C1 segment of cervical spinal cord (tissue), 14 donors: ENCODE data around the gene EPHB4.

Experiments
- DNase-seq, 14 donors: peaks; one replicate each; lab custom pipeline; 2025; lab: John Stamatoyannopoulos, UW

The EPHB4 gene

DNA sequence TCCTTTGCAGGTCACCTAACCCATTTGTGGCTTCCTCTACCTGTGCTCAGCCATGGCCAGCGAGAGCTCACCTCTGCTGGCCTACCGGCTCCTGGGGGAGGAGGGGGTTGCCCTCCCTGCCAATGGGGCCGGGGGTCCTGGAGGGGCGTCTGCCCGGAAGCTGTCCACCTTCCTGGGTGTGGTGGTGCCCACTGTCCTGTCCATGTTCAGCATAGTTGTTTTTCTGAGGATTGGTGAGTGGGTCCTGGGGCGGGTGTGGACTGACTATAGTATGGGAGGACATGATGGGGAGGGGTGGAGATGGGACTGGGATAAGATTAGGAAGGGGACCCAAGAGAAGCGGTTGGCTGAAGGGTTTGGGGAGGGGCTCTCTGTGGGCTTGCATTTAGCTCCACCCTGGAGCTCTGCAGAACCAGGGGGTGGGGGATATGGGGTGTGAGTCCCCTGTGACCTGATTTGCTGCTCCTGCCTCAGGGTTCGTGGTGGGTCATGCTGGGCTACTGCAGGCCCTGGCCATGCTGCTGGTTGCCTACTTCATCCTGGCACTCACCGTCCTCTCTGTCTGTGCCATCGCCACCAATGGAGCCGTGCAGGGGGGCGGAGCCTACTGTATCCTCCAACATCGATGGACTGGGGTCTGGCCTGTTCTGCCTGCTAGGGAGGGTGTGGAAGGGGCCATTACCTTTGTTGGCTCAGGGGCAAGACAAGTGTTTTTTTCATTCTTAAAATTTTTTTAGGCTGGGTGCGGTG lies 27.0 kb upstream of the EPHB4 start:
- no peak for DNase-seq

DNA sequence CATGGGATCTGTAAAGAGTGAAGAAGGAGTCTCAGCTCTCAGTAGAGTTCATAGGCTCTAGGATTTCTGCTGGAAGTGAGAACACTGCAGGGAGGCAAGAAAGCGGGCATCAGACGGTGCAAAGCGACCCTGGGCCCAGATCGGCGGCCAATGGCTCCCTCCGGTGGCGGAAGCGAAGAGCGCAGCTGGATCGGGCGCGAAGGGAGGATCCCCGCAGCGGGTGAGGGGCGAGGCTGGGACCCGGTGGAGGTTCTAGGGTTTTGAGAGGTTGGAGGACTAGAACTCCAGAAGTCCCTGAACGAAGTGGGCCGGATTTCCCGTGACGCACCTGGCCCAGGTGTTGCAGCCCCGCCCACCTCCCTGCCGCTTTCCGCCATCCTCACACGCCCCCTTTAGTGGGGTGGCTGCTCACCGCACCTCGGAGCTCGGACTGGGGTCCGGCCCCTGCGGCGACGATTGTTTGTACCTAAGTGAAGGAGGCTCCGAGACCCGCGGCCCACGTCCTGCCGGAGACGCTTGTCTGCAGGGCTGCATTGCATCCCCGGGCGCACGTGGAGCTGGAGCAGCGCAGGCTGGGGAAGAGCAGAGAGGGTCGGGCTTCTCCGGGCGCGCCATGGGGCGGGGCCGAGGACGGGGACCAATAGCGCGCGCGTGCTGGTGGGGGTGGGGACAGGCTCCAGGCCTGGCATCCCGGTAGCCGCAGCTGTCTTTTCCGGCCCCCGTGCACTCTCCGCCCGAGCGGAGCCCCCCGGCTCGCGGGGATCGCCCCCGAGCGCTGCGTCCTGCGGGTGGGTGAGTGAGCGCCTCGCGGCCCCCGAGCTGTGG lies 24.9 kb upstream of the EPHB4 start, which contains the start of gene SLC12A9:
SLC12A9 (plus strand) TSS at position 666 of the 825 bp plus-strand sequence. CDS start 1,485 bp downstream, outside the sequence.
- peak in 13 of 14 donors; percentile 38 to 87 (median 80) for DNase-seq

- DNase-seq = no peak
Observed at GRCh38 chr7:100847360-100847759, 20.0 kb upstream of the EPHB4 start.

DNA sequence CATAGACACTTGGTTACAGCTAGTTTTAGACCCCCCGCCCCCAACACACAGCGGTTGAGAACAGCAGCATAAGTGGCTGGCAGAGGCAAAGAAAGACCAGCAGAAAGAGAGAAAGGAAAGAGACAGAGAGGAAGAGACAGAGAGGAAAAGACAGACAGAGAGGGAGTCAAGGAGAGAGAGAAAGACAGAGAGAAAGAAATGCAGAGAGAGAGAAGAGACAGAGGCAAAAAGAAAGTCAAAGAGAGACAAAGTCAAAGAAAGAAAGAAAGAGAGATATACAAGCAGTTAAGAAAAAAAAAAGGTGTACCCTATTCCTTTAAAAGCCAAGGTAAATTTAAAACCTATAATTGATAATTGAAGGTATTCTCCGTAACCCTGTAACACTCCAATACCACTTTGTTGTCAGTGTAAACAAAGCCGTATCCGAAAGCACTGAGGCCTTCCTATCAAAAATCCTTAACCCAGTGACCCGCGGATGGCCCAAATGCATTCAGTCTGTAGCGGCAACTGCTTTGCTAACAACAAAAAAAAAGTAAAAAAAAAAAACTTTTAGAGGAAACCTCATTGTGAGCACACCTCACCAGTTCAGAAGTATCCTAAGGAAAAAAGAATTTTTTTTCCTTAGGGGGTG lies 13.3 kb upstream of the EPHB4 start:
- no peak for DNase-seq

DNA sequence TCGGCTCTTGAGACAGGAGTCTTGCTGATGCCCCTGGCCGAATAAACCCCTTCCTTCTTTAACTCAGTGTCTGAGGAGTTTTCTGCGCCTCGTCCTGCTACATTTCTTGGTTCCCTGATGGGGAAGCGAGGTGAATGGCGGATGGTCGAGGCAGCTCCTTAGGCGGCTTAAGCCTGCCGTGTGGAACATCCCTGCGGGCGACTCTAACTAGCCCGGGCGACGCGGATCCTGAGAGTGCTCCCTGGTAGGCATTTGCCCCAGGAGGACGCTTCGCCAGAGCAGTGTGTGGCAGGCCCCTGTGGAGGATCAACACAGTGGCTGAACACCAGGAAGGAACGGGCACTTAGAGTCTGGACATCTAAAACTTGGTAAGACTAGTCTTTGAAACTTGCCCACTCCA lies 12.0 kb upstream of the EPHB4 start:
- no peak for DNase-seq

DNA sequence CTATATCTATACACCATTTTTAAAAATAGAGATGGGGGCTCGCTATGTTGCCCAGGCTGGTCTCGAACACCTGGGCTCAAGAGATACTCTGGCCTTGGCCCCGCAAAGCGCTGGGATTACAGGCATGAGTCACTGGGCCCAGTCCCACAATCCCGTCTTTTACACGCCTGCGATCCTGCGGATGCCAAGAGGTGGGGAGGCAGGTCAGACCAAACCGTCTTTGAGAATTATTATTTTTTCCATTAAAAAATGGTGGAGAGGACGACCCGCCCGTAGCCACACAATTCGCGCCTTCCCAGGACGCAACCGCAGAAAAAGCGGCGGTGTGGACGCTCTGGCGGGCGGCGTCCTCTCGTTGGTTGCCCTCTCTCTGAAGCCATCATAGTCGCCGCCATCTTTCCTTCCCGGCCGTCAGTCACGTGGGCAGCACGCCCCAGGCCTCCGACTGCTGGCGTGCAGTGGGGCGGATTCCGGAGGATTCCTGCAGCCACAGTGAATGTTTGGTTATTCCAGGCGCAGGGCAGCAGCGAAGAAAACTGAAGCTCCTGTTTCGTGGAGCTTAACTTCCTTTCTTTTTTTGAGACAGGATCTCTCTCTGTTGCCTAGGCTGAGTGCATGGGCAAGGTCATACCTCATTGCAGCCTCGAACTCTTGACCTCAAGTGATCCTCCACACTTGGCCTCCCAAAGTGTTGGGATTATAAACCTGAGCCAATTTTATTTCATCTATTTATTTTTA lies 9.9 kb upstream of the EPHB4 start:
- DNase-seq = peak; percentile 65 to 89 (median 83)

DNA sequence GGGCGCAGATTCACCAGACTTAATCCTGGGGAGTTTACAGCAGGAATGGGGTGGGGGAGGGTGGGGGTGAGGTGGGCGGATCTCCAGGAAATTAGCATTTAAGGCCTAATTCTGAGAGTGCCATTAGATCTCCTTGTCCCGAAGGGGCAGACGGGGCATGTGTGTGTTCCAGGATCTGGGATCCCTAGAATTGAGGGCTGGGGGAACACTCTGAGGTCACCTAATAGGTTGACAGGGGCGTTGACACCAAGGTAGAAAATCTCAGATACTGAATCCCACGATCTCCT lies 9.4 kb upstream of the EPHB4 start:
- no peak for DNase-seq

GRCh38 chr7:100835903-100836811 lies 8.8 kb upstream of the EPHB4 start:
- DNase-seq = peak in 1 of 14 donors; percentile 3

DNA sequence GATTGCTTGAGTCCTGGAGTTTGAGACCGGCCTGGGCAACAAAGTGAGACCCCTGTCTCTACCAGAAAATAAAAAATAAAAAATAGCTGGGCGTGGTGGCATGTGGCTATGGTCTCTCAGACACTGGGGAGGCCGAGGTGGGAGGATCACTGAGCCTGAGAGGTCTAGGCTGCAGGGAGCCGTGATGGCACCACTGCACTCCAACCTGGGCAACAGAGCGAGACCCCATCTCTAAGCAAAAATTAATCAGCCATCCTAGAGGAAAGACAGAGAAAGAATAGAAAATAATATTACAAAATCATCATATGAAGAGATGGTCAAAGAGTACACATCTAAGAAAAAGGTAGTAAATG lies 4.9 kb upstream of the EPHB4 start:
- DNase-seq = no peak

DNA sequence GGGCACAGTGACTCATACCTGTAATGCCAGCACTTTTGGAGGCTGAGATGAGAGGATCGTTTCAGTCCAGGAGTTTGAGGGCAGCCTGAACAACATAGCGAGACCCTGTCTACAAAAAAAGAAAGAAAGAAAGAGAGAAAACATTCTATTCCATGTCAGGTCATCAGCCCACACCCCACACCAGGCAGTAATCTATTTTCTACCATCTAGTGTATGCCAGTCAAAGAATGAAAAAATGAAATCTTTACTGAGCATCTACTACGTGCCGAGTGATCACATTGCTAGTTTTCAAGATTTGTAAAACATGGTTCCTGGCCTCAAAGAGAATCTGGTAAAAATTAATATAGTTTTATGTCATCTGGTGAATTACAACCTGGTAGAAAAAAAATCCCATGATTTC lies 3.1 kb upstream of the EPHB4 start:
- DNase-seq = no peak

GRCh38 chr7:100829150-100829716 lies 1.9 kb upstream of the EPHB4 start:
- no peak for DNase-seq

GRCh38 chr7:100826514-100827329 lies 601 bp downstream of the EPHB4 start:
- DNase-seq = no peak

- no peak for DNase-seq
Observed at GRCh38 chr7:100825751-100826513, 1.4 kb downstream of the EPHB4 start.

DNA sequence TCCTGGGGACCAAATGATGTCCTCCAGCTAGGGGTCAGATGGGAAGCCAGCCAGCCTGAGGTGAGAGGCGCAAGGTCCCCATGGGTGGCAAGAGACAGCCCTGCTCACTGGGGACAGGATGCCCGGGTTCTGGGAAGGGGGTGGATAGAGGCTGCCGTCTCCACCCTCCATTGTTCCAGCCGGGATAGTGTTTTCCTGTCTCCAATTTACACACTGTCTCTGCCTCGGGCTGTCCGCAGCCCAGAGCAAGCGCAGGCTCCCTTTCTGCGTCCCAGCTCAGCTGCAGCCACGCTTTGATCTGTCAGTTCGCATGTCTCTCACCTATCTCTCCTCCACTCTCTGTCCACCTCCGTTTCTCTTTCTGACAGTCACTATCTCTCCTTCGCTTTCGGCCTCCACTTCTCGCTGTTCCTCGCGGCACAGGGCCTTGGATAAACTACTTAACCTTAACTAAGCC lies 2.1 kb downstream of the EPHB4 start:
- no peak for DNase-seq

DNA sequence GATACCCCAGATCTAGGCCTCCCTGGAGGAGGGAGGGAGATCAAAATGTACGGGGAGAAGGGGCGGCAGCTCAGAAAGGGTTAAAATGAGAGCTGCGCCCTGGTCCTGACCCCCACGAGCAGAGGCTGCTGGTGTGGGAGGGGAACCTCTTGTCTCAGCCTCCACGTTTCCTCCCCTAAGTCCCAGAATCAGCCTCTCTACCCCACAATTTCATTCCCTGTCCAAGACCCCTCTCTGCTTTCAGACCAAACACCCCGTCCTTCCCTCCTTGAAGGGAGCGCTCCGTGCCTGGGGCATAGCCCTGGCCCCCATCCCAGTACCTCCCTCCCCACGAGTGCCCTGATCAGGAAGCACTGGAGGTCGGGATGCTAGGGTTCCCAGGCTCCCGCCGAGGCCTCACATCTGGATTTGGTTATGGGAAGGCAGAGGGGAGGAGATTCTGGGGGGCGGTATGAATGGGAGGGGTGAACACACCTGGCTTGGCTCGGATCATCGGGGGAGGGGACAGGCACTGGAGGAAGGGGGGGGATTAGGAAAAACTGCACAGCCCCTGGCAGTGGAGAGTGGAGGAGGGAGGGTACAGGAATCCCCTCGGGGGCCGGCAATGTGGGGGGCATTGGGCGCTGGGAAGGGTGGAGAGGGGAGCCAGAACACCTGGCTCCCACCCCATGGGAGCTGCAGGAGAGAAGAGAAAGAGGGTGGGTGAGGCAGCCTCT lies 2.7 kb downstream of the EPHB4 start:
- no peak for DNase-seq

- DNase-seq = no peak
Observed at GRCh38 chr7:100823534-100823933, 3.8 kb downstream of the EPHB4 start.

DNA sequence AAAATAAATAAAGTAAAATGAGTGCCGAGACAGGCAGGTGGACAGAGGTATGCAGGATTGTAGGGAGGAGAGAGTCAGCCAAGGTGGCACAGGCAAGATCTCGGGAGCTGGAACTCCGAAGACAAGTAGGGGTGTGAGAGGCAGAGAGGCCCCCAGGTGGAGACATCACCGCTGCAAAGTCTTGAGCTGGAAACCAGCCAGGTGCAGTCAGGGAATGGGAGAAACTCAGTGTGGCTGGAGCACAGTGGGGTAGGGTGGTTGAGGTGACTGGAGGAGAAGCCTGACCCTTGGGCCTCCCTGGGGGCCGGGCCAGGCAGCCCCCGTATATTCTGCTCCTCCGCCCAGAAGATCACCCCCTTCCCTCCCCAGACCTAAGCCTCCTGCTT lies 4.2 kb downstream of the EPHB4 start:
- DNase-seq = no peak
